Rectal smooth muscle tissue (tissue), 1 donor: ENCODE results near the gene CREM.

Source experiments
- H3K27ac ChIP-seq: one replicate; pipeline ENCODE4 v1.7.0; 2013; ENCODE audit warnings: low read depth, low read length, inconsistent platforms
- H3K27me3 ChIP-seq: one replicate; pipeline ENCODE4 v1.7.0; 2013; ENCODE audit warnings: low read length; ENCODE audit not compliant: control insufficient read depth, insufficient read depth
- H3K36me3 ChIP-seq: one replicate; pipeline ENCODE4 v1.7.0; 2013; ENCODE audit warnings: low read length; ENCODE audit not compliant: control insufficient read depth, insufficient read depth
- H3K4me1 ChIP-seq: one replicate; pipeline ENCODE4 v1.7.0; 2013; ENCODE audit warnings: low read length; ENCODE audit not compliant: control insufficient read depth, insufficient read depth
- H3K4me3 ChIP-seq: one replicate; pipeline ENCODE4 v1.7.0; 2013; ENCODE audit warnings: low read length
- H3K9ac ChIP-seq: one replicate; pipeline ENCODE4 v1.7.0; 2013; ENCODE audit warnings: low read length

CREM gene

DNA sequence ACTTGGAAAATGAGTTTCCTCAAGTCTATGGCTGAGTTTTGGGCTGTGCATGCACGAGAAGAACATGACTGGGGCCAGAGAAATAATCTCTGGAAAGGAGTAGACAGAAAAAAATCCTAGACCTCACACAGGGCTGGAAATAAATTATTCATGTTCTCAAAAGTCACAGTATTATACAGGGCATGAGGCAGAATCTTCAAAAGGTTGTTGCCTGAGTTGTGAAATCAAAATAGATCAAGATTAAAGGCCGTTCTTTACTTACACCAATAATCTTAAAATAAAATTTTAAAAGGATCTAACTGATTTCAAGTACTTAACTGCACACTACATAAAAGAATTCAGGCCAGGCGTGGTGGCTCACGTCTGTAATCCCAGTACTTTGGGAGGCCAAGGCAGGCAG is 14.1 kb upstream of the CREM start:
- H3K36me3 ChIP-seq: no peaks in the 10 kb centered on the region
- no peak overlapping the region for H3K9ac ChIP-seq
- H3K4me3 ChIP-seq: no peak overlapping the region
- no peaks in the 10 kb centered on the region for H3K27me3 ChIP-seq
- H3K4me1 ChIP-seq: no peaks in the 10 kb centered on the region
- H3K27ac ChIP-seq: no peak overlapping the region

DNA sequence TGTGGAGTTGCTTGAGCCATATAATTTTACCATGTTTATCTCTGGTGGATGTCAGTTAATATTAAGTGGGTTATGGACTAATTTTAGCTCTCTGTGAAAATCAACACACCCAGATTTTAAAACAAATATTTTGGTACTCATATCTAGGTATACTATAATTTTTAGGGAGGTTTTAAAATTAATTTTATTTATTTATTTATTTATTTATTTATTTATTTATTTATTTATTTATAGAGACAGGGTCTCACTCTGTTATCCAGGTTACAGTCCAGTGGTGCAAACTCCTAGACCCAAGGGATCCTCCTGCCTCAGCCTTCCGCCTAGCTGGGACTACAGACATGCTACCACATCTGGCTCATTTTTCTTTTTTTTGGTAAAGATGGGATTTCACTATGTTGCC is 7.3 kb upstream of the CREM start:
- H3K4me1 ChIP-seq: no peaks in the 10 kb centered on the region
- no peak overlapping the region for H3K9ac ChIP-seq
- no peaks in the 10 kb centered on the region for H3K27me3 ChIP-seq
- no peak overlapping the region for H3K4me3 ChIP-seq
- no peak overlapping the region for H3K27ac ChIP-seq
- H3K36me3 ChIP-seq: no peaks in the 10 kb centered on the region

DNA sequence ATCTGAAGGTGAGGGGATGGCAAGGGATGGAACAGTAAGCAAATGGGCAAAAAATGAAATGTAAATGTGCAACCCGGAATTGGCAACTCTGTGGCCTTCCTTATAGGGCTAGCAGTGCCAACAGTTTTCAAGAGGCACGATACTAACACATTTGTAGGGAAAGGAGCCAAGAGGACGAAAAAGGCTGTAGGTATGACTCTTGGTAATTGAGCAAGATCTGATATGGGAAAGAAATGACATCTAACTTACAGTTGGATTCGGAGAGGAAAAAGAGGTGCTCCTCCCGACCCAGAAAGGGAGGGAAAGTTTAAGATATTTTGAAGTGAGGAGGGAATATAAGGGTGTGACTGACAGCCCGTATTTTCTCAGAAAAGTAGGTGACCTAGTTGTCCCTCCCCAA is 2.1 kb upstream of the CREM start:
- H3K36me3 ChIP-seq: no peaks in the 10 kb centered on the region
- H3K27me3 ChIP-seq: no peaks in the 10 kb centered on the region
- H3K4me3 ChIP-seq: no peak overlapping the region
- H3K9ac ChIP-seq: no peak overlapping the region
- H3K4me1 ChIP-seq: peaks cover 4% of the 10 kb centered on the region
- no peak overlapping the region for H3K27ac ChIP-seq

DNA sequence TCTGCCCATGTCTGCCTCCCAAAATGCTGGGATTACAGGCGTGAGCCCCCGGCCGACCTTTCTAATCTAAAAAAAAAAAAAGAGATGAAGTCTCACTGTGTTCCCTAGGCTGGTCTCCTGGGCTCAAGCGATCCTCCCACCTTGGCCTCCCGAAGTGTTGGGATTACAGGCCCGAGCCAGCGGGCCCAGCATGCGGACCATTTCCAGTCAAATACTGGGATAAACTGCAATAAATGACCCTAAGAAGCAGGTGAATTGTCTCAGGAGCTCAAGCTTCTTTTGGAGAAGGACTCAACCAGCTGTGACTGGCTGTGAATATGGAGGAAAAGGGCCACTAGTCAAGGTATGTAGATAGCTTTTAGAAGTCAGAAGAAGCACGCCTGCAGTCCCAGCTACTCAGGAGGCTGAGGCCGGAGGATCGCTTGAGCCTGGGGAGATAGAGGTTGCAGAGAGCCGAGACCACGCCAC is 550 bp upstream of the CREM start:
- H3K36me3 ChIP-seq: no peaks in the 10 kb centered on the region
- H3K4me1 ChIP-seq: peaks cover 7% of the 10 kb centered on the region
- peak overlapping the region; percentile 35 for H3K9ac ChIP-seq
- peak overlapping the region; percentile 100 for H3K27ac ChIP-seq
- no peaks in the 10 kb centered on the region for H3K27me3 ChIP-seq
- peak overlapping the region; percentile 89 for H3K4me3 ChIP-seq

DNA sequence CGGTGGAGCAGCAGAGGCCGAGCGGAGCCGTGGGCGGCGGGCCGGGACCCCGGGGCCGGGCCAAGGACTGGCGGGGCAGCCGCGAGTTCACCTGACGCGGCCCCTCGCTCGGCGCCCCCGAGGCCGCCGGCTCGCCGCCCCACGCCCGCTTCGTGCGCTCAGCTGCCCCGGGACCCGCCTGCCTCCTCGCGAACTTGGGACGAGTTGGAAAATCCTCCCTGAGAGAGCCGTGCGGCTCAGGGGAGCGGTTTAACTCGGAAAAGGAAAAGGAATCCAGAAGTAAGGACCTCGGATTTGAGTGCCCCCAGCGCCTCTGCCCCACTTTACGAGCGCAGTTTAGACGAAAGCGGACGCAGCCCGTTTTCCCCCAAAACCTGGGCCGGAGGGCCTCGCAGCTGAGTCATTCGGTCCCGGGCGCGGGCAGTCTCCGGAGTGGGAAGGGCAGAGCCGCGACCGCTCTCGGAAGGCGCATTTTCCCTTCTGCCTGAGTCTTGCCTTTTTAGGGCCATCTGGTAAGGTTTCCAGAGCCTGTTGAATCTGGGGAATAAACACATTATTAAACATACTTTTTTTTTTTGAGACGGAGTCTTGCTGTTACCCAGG is 744 bp downstream of the CREM start:
- Histone ChIP-seq H3K4me1 (peaks cover 7% of the 10 kb centered on the region), H3K36me3 (no peaks in the 10 kb centered on the region), H3K27me3 (no peaks in the 10 kb centered on the region), H3K27ac (peak overlapping the region; percentile 100), H3K9ac (peak overlapping the region; percentile 85), H3K4me3 (peak overlapping the region; percentile 77)

DNA sequence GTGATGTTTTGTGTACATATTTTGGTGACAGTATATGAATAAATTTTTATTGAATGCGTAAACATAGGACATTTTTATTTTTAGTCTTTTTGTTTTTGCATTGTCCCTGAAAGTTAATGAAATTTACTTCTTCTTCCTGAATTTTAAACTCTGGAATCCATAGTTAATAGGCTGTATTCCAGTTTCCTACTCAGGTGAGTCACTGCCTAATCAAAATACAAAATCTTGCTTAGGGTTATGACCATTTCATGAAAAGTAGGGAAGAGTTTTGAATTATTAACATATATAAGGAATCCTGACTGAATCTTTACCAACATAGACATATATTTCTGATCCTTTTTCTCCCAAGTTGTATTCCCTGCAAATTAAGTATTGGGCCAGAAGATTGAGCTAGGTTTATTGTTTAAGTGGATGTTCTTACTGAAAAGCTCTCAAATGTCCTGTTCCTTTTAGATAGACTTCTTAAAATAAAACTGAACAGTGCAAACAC is 2.6 kb downstream of the CREM start:
- no peak overlapping the region for H3K9ac ChIP-seq
- H3K27me3 ChIP-seq: no peaks in the 10 kb centered on the region
- peaks cover 7% of the 10 kb centered on the region for H3K4me1 ChIP-seq
- H3K4me3 ChIP-seq: no peak overlapping the region
- no peaks in the 10 kb centered on the region for H3K36me3 ChIP-seq
- H3K27ac ChIP-seq: no peak overlapping the region

DNA sequence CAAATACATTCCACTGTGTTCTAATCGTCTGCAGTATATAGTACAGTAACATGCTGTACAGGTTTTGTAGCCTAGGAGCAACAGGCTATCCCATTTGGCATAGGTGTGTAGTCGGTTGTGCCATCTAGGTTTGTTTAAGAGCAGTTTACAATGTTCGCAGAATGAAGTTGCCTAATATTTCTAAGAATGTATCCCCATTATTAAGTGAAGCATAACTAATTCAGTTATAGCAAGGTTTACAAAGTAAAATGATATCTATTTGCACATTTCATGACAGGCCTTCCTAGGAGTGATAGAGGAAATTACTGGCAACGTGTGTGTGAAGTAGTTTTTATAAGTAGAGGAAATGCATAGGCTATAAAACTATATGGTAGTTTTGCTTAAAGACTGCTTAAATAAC is 4.0 kb downstream of the CREM start:
- Histone ChIP-seq H3K4me1 (peaks cover 7% of the 10 kb centered on the region), H3K36me3 (no peaks in the 10 kb centered on the region), H3K27ac (no peak overlapping the region), H3K27me3 (no peaks in the 10 kb centered on the region), H3K9ac (no peak overlapping the region), H3K4me3 (no peak overlapping the region)

DNA sequence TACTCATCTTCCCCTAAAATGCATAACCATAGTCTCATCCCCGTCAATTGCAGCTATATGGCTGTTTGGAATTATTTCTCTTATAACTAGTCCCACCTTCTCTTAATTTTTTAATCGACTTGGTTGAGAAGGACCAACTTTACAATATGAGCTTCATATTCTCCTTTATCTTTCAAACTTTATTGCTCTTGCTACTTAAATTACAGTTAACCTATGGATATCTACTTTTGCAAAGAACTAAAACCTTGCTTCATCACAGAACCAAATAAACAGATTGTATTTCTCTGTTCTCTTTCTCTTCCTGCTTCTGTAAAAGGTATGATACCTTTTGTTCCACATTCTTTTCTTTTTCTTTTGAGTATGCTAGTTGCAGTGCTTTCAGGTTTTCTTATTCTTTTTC is 6.1 kb downstream of the CREM start:
- Histone ChIP-seq H3K9ac (no peak overlapping the region), H3K27me3 (no peaks in the 10 kb centered on the region), H3K4me3 (no peak overlapping the region), H3K36me3 (no peaks in the 10 kb centered on the region), H3K4me1 (peaks cover 7% of the 10 kb centered on the region), H3K27ac (no peak overlapping the region)

DNA sequence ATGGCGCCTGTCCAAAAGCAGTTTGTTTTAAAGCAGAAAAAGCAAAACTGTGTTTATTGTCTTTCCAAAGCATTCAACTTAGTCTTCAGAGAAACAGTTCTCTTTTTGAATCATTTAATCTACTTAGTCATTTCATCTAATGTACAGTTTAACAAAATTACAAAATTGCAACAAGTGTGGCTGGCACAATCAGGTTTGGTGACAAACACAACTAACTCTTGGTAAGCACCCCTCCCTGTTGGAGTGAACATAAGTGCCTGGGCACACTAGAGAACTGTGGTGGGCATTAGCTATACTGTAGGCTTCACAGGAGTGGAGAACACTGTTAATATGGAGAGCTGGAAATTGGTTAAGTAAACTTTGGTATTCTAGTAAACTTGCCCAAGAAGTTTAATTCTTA is 6.9 kb downstream of the CREM start:
- H3K27me3 ChIP-seq: no peaks in the 10 kb centered on the region
- peaks cover 3% of the 10 kb centered on the region for H3K4me1 ChIP-seq
- H3K9ac ChIP-seq: no peak overlapping the region
- no peak overlapping the region for H3K4me3 ChIP-seq
- no peak overlapping the region for H3K27ac ChIP-seq
- no peaks in the 10 kb centered on the region for H3K36me3 ChIP-seq

DNA sequence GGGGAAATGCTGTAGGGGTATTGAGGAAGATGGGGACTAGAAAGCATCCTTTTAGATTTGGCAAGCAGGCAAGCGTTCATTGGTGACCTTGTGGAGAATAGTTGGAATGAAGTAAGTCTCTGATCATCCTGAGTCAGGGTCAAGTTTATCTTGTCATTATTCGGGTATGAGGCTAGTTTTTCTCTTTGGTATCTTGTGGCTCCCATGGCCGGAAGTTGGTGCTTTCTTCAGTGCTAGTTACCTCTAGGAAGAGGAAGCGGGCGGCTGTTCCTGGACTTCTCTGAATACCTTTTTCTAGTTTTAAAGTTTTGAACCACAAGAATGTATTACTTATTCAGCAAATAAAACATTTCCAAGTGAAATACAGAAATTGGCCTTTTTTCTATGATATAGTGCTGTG is 9.2 kb downstream of the CREM start:
- no peak overlapping the region for H3K4me3 ChIP-seq
- H3K27ac ChIP-seq: no peak overlapping the region
- H3K4me1 ChIP-seq: peaks cover under 1% of the 10 kb centered on the region
- H3K27me3 ChIP-seq: no peaks in the 10 kb centered on the region
- no peak overlapping the region for H3K9ac ChIP-seq
- H3K36me3 ChIP-seq: no peaks in the 10 kb centered on the region

DNA sequence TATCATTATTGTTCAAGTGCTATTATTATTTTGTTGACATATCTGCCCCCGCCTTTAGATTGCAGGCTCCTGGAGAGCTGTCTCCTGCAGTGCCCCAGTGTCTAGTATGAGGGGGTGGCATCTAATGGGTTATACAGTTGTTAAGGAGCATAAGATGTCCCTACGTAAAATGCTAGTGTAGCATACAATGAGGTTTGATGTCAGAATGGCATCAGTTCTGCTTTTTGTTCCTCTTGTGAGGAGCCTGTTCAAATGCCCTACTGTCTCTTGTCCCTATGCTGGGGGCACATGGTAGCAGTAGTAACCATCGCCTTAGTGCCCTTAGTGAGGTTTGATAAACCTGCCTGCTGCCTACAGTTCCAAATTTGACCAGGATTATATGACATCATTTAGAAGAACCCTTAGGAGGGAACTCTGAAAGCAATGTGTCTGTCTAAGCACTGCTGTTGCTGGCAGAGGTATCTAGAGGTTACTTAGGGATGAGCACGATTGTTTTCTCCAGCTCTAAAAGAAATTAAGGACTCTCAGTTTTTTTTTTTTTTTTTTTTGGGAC is 9.7 kb downstream of the CREM start:
- H3K36me3 ChIP-seq: no peaks in the 10 kb centered on the region
- no peaks in the 10 kb centered on the region for H3K27me3 ChIP-seq
- H3K9ac ChIP-seq: no peak overlapping the region
- no peaks in the 10 kb centered on the region for H3K4me1 ChIP-seq
- no peak overlapping the region for H3K27ac ChIP-seq
- H3K4me3 ChIP-seq: no peak overlapping the region

DNA sequence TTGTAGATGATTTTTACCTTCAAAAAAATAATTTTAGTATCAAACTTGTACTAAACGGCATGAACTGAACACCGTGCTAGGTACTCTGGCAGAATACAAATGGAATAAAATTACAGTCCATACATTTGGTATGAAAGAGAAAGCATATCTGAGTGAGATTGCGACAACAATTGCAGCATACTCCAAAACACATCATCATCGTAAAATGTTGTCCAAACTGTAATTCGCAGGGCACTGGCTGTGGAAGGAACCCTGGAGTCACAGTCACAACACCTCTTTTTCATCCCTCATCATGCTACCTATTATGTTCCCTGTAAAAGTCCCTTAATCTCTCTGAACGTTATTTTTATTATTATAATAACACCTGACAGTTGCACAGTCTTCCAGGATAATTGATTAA is 13.5 kb downstream of the CREM start:
- H3K9ac ChIP-seq: no peak overlapping the region
- H3K36me3 ChIP-seq: no peaks in the 10 kb centered on the region
- H3K27ac ChIP-seq: no peak overlapping the region
- no peaks in the 10 kb centered on the region for H3K27me3 ChIP-seq
- no peak overlapping the region for H3K4me3 ChIP-seq
- H3K4me1 ChIP-seq: no peaks in the 10 kb centered on the region

DNA sequence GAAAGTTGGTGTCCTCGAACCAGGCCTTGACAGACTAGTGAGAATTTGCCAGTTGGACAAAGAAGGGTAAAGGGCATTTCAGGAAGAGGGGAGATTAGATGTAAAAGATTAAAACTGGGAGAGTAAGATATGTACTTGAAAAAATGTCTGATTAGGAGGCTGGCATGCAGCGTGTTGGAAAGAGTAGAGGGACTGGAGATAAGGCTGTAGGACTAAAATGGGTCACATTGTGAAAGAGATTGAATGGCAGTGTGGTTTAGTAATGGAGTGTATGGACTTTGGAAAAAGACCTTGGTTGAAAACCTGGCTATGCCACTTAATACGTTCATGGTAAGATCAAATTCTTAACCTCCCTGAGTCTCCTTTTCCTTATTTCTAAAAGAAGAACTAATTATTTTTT is 14.1 kb downstream of the CREM start:
- H3K27ac ChIP-seq: no peak overlapping the region

More for the DNA sequence above, 14.1 kb downstream of the CREM start:
- H3K4me3 ChIP-seq: no peak overlapping the region
- H3K4me1 ChIP-seq: no peaks in the 10 kb centered on the region
- no peak overlapping the region for H3K9ac ChIP-seq
- no peaks in the 10 kb centered on the region for H3K27me3 ChIP-seq
- H3K36me3 ChIP-seq: no peaks in the 10 kb centered on the region
